Fibroblast of gingiva (primary cell): ENCODE measurements around the gene SCN2A.
"Not testable (repeated sequence)": the region's sequence is repeated elsewhere in the genome, so short reads cannot be mapped to it uniquely, and the experiment has no call there.

Experiments used
- DNase-seq: peaks from one replicate; pipeline ENCODE4 v3.0.0-alpha.2; 2011; ENCODE audit warnings: low read depth

SCN2A gene

GRCh38 chr2:165253178-165253577, 14.0 kb downstream of the SCN2A start:
- DNase-seq, result no peak

DNA sequence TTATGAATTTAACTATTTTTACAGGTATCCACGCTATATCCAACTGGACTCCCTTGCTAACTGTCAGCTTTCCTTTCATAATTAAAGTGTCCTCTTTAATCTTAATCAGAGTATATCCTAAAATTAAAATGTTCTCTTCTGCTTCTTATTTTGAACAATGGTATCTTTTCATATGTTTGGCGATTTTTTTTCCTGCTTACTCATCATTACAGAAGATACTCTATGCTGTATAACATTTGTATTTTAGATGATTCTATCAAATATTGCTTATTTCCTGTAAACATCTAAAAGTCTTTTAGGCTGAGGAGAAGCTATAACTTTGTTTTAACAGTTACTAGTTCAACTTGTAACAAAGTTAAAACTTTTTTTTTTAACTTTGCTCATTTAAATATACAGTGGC, 17.4 kb downstream of the SCN2A start:
- DNase-seq, result no peak

- DNase-seq, result not testable (repeated sequence)
Measured at GRCh38 chr2:165260347-165260746, 21.1 kb downstream of the SCN2A start.

- no peak for DNase-seq
Measured at GRCh38 chr2:165268754-165269153, 29.5 kb downstream of the SCN2A start.

DNA sequence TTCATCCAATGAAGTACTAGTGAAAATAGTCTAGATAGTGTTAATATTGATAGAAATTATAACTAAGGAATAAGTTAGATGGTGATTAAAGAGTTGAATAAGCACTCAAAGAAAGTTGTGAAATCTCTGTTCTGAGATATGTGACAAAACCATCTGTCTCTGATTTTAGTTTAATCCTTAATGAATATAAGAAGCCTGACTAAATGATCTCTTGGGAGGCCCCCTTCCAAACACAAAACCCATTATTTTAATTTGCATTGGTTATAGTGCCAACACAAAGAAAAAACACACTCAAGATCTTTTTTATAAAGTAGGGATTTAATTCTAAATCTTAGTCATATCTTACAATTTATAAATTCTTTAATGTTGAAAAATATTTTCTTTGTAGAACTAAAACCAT, 34.0 kb downstream of the SCN2A start:
- DNase-seq, result peak; percentile 6

- peak; percentile 74 for DNase-seq
Measured at GRCh38 chr2:165274698-165275097, 35.5 kb downstream of the SCN2A start.

DNA sequence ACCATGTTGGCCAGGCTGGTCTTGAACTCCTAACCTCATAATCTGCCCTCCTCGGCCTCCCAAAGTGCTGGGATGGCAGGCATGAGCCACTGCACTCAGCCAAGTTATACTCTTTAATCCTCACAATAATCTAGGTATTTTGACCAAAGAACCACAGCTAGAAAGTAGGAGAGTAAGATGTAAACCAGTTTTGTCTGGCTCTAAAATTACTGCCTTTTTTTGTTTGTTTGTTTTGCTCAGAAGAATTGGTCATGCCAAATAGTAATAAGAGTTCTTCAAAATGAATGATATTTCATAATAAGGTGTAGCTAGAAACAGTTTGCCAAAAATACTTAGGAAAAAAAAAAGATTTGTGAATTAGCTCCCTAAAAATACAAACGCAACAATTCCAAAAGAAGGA, 36.7 kb downstream of the SCN2A start:
- no peak for DNase-seq

DNA sequence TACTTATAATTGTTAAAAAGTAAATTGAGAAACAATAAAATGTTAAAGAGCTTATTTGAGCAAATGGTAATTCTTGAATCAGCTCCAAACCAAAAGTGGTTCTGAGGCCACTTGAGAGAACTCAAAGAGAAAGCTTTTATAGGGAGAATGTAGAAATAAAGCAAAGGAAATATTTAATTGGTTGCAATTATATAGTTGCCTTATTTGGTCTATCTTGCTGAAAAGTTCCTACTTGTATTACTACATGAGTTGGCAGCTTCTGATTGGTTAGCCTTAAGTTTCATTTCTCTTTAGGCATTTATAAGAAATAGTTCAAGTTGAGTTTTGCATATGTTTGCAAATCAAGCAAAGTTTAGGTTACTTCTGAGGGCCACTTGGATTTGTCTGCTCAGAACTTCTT, 38.1 kb downstream of the SCN2A start:
- DNase-seq, result peak; percentile 15

- no peak for DNase-seq
Measured at GRCh38 chr2:165277860-165278656, 38.8 kb downstream of the SCN2A start.

GRCh38 chr2:165280356-165280755, 41.1 kb downstream of the SCN2A start:
- DNase-seq, result no peak

GRCh38 chr2:165281387-165281786, 42.2 kb downstream of the SCN2A start:
- DNase-seq, result no peak

DNA sequence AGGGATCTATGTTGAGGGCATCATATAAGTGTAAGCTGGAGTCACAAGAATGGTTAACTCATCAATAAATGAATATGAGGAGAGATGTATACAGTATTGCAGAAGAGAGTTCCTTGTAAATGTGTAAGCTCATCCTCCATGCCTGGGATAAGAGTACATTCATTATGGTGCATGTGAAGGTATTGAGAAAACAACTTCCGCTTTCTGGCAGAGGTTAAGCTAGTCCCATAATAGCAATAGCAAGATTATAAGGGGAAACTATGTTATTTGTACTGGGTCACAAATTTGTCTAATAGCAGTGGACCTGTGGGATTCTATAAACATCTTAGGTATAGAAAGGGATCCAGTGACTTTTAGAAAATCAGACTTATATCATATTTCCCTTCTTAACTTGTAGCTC, 44.1 kb downstream of the SCN2A start:
- DNase-seq, result no peak

- DNase-seq, result no peak
Measured at GRCh38 chr2:165287094-165287778, 48.0 kb downstream of the SCN2A start.

DNA sequence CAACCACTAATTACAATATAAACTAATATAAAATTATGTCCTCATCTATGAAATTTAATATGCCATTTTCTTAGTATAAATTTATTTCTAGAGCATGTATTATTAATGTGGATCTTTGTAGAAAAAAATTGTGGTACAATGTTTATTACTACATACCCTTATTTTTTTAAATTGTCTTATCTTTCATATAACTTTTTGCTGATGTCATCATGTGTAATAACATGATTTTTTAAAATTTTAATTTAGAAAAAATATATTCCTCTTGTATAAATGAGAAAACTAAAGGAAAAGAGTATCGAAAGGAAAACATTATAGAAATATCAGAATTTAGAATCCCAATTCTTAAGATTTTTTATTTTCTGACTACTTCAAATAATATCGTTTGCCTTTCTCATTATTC, 49.9 kb downstream of the SCN2A start:
- no peak for DNase-seq

DNA sequence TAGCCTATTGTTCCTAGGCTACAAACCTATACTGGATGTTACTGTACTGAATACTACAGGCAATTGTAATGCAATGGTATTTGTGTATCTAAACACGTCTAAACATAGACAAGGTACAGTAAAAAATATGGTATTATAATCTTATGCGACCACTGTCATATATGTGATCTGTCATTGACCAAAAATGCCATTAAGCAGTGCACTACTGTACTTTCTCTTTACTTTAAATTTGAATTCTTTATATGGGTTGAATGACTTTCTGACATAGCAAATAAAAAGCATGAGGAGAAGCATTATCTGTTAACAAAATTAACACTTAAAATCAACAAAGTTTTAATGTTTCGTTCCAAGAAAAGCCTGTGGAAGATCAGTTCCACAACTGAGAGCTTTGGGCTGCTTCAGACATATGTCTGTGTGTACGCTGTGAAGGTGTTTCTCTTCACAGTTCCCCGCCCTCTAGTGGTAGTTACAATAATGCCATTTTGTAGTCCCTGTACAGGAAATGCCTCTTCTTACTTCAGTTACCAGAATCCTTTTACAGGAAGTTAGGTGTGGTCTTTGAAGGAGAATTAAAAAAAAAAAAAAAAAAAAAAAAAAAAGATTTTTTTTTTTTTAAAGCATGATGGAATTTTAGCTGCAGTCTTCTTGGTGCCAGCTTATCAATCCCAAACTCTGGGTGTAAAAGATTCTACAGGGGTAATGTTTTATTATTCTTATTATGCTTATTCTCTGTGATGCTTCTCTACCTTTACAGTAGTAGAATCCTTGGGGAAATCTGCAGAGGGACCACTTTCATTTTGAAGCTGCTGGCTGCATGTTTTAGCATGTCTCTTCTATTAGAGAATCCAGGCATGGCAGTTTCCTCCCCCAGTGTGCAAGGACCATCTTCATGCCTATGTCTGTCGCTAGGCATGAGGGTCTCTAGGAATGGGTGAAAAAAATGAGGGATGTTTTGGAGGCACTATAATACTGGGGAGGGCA, 54.5 kb downstream of the SCN2A start:
- DNase-seq, result peak; percentile 85

DNA sequence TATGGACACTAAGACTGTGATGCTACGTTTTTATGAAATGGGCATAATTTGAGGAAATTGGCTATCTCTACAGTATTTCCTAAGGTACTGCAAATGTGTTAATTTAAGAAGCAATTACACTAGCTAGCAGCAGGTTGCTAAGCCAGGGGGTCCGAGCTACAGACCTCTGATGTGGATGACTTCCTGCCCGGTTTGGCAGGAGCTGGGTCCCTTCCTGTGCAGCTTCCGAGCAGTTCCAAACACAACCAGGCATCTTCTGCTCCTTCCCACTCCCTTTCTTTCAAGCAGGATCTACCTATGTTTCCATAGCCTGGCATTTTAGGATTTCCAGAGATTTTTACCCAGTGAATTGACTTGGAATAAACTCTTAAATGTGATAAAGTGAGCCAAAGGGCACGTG, 55.7 kb downstream of the SCN2A start:
- DNase-seq, result no peak

DNA sequence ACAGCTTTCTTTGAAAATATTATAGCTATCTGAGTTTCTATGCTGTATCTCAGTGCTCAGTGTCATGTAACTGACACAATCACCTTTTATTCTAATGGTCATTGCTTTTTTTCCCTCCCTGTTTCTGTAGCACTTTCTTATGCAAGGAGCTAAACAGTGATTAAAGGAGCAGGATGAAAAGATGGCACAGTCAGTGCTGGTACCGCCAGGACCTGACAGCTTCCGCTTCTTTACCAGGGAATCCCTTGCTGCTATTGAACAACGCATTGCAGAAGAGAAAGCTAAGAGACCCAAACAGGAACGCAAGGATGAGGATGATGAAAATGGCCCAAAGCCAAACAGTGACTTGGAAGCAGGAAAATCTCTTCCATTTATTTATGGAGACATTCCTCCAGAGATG, 56.4 kb downstream of the SCN2A start:
- DNase-seq, result no peak

DNA sequence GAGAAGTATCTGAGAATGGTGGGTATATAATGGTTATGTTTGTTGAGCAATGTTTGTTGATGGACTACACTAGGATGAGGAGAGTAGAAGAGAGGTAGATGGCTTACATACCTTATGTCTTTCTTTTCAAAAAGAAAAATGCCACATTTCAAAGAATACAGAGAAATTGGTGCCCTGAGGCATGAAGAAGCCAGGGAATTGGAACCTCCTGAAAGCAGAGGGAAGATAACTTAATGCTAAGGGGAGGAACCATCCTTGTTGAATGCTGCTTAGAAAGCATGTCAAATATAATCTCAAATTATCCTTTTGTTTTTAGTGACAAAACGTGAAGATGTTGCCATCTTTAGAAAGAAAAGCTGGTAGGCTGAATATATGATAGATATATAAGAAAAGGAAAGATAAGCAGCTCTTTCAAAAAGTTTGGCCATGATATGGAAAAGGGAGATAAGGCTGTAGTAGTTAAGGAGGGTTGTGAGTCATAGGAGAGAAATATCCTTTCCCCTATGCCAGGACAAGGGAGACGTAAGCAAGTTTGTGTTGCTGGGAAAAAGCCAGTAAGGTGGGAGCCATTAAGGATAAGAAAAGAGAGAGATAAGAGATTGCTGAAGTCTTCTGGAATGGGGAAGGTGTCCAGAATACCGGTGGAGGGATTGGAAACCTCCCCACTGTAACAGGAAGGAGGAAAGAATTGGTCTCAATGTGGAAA, 66.3 kb downstream of the SCN2A start:
- DNase-seq, result no peak

GRCh38 chr2:165307317-165307716, 68.1 kb downstream of the SCN2A start:
- DNase-seq, result no peak

GRCh38 chr2:165311949-165312348, 72.7 kb downstream of the SCN2A start:
- DNase-seq, result no peak

DNA sequence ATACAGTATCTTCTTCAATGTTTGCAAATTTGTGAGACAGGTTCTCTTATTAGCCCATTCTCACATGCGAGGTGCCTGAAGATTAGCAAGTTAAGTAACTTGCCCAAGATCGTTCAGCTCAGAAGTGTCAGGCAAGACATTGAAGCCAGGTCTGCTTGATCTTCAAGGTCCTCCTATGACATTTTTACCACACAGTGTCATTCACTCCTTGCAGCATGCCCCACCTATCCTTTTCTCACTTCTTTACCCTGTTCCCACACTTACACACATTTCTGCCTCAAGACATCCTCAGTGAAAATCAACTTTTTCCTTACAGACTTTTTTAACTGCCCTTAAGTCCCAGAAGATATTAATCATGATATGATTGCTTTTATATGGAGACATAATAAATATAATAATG, 73.8 kb downstream of the SCN2A start:
- no peak for DNase-seq

- no peak for DNase-seq
Measured at GRCh38 chr2:165313509-165313908, 74.3 kb downstream of the SCN2A start.
